NCI-H1417 (cell line): Measurements from ENCODE around the gene CCDC92.

Source experiments
- DNase-seq, 3 experiments: peaks; one replicate each; lab custom pipeline; 2025; lab: John Stamatoyannopoulos, UW

CCDC92 gene, protein sequence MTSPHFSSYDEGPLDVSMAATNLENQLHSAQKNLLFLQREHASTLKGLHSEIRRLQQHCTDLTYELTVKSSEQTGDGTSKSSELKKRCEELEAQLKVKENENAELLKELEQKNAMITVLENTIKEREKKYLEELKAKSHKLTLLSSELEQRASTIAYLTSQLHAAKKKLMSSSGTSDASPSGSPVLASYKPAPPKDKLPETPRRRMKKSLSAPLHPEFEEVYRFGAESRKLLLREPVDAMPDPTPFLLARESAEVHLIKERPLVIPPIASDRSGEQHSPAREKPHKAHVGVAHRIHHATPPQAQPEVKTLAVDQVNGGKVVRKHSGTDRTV

DNA sequence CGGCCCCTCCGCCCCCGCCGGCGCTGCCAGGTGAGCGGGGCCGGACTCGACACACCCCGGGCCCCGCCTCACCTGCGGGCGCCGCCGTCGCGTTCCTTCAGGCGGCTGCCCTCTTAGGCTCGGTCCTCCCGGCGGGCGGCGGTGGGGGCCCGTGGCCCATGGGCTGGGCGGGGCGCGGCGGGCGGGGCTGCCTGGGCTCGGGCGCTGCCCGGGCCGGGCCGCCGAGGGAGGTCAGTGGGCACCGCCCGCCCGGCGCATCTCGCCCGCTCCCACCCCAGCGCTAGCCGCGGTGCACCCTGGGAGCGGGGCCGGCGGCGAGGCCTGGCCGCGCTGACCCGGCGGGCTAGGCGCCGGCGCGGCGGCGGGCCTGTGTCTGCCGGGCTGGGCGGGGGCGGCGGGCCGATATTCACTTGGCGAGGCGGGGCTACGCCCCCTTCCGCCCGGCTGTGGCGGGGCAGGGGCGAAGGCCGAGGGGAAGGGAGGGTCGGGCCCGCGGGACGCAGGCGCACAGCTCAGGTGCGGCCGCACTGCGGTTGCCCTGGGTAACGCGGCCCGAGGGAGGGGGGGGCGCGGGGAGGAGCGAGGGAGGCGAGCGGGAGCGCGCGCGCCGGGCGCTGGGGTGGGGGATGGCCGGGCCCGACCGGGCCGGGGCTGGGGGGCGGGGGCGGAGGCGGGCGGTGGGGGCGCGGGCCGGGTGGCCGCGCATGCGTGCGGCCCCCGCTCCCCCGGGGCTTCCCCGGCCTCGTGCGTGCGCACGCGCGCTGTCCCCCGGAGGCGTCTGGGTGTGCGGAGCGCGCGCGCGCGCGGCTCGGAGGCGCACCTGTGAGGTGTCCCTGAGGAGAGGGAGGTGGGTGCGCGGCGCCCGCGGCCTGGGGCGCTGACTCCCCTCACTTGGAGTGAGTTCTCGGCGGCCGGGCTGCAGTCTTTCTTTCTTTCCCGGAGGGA is at the start of gene CCDC92, which contains the start of gene ZNF664:
CCDC92 (minus strand) TSS at position 375 of the 945 bp plus-strand sequence. CDS start 28,526 bp downstream, outside the sequence.
ZNF664 (plus strand) TSS at position 759 of the 945 bp plus-strand sequence. CDS start 38,930 bp downstream, outside the sequence.
- DNase-seq: peak; percentile 99 to 100 (median 99)

DNA sequence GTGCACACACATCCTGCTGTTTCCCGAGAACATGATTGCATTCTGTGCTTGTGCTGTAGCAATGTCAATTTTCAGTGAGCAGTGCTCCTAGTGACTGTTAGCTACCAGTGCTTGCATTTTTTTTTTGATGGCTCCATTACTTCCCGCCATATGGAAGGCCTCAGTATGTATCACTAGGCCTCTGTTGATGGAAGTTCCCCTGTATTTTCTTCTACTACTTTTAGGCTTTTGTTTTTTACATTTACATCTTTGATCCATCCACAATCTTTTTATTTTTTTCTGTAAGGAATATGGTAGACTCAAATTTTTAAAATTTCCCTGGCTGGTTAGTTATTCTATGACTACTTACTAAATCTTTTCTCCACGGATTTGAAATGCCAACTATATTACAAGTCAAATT is 49.5 kb upstream of the CCDC92 start:
- DNase-seq: no peak

DNA sequence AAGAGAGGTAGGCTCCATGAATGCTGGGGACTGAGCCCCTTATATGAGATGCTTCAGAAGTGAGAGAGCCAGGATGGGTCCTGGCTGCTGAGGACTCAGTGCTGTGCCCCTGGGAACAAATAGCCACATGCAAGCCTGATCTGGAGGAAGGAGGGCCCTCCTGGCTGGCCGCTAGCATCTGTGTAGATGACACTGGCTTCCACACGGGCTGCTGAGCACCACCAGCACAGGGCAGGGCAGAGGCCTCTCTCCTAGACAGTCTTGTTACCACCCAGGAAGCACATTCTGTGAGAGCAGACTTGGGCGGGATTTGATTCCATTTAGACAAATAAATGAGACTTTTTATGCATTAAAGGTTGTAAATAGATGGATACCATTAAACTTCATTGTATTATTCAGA is 48.4 kb upstream of the CCDC92 start:
- no peak for DNase-seq

DNA sequence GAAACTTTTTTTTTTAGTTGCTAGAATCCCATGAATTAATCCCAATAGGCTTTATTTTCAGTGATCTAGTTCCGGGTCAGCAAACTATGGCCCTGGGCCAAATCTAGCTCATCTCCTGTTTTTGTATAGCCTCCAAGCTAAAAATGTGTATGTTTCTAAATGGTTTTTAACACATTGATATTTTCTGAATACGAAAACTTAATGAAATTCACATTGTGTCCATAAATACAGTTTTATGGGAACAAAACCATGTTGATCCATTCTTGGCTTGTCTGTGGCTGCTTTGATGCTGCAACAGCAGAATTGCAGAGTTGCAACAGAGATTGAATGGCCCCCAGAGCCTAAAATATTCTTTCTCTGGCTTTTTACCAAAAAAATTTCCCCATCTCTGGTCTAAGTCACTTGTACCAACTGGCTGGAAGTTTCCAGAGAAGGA is 47.9 kb upstream of the CCDC92 start:
- DNase-seq: no peak

DNA sequence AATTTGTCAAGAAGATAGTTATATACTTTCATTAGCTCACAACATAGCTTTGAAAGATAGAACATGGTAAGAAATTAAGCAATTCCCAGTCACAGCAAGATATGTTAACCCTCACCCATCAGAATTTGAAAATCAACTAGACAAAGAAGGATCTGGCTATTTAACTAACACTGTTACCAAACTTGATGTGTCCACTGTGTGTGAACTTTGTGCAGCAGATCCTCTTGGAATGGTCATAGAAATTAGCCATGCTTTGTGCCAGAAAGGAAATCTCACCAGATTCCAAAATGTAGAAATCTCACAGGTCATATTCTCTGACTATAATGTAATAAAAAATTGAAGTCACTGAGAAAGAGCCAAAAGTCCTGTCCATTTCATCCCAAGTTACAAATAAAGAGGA is 46.5 kb upstream of the CCDC92 start:
- no peak for DNase-seq

DNA sequence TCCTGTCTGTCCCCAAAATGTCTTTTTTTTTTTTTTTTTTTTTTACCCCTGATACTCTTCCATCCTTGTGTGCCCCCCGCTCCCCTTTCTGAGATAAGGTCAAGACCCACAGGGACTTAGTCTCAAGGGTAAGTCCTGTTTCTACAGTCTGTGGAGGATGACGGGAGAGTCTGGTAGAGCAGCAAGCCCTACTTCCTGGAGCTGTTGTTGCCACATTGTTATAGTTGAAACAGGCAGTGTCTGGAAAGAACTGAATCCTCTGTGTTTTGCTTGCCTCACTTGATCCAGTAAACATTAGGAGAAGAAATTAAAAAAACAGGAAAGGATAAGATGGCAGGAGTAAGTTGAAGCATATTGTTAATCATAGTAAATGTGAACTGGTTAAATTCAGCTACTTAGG is 45.9 kb upstream of the CCDC92 start:
- no peak for DNase-seq

DNA sequence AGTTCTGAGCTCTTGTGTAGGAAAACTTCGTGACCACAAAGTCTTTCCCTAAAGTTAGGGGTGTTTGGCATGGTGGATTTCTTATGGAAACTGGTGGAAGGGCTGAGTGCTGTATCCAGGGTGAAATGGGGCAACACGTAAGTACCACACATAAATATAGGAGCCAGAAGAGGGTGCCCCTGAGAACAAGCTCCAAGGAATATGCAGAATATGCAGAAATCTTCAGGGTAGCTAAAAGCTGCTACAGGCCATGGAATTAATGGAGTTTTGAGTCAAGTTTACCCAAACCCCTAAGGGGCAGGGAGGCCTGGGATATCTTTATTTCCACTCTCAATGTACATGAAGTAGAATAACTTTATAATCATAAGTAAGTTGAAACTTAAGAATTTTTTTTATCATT is 44.4 kb upstream of the CCDC92 start:
- DNase-seq: no peak

DNA sequence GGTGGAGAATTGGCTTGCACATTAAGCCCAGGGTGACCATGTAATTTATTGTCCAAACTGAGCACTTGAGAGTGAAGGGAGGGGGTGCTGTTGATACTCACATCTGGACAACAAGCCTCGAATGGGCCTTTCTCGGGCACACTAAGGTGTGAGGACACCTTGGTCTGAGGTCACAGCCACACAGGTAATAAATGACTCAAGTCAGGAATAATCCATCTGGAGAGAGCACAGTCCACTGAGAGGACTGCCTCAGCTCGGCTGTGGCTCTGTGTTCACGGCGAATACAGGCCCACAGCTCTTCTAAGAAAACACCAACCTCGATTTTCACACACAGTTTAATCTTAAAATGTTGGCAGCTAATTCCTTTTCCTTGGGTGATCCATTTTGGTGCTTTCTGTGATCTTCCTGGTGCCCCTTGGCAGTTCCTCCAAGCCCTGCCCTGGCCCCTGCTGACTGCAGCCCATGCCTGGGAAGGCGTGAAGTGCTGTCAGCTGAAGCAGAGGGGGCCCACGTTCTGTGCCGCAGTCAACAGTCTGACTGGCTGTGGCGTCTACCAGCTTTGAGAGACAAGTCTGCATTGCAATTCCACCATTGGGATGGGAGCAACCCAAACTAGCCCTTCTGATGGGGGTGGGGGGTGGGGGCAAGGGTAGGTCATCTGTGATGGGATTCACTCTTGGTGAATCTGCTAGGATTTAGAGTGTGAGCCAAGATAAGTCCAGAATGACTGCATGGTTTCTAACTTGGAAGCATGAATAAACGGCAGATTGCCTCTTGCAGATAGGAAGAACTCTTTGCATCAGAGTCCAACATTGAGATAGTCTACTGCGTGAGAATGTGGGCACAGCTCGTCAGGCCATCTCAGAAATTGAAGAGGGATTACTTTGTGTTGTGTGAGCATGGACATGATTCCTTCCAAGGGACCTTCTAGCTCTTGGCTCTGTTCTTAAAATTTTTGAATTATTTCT is 43.1 kb upstream of the CCDC92 start:
- no peak for DNase-seq

DNA sequence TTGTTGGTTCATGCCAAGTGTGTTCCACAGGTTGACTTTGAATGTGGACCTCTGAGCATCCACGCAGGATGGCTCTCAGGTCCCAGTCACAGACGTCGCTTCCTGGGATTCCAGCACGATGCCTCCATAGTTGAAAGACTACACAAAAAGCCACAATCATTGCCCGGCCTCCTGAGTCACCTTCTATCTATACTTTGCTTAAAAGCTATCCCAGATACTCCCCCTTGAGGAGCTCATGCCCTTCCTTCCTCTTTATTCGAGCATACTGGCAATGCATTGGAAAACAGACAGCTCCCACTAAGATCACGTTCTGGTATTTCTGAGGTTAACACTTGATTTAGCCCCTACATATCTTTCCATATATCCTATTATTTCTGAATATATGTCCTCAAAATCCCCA is 40.4 kb upstream of the CCDC92 start:
- DNase-seq: no peak

DNA sequence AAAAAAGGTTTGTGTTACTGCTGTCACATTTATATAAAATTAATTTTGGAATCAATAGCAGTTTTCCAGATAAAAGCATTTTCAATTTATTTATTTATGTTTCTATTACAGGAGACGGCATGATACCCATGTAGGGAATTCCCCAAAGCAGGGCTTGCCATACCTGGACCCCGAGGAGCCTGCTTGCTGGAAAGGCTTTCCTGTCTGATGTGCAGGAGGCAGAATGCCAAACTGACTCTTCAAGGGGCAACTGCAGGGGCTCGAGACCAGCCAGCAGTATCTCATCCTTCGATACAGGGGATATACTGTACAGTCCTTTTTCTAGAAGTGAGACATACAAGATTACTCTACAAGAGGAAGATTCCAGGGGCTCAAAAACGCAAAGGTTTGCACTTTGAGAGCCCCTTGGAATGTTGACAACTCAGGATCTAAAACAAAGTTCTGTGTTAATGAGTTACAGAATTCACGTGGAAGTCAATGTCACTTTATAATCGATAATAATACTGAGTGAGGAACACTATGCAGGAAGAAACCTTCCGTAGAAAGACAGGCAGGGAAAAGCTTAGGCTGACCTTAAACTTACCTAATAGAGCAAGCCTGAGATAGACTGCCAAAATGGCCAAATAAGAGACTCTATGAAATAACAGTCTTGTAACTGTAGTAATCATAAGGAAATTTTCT is 38.9 kb upstream of the CCDC92 start:
- no peak for DNase-seq

DNA sequence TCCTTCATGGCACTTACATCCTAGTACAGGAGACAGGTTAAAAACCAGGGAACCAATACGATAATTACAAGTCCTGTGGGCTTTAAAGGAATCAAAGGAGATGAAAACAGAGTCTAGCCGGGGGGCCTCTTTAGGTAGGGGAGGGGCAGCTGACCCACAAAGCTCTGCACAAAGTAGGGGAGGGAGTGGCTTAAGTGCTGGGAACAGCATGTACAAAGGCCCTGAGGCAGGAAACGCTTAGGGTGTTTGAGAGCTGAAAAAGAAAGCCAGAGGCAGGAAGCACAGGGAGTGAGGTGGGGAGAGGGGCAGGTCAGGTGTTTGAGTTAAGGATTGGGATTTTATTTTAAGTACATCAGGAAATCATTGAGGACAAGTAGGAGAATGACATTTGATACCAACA is 38.1 kb upstream of the CCDC92 start:
- DNase-seq: no peak

DNA sequence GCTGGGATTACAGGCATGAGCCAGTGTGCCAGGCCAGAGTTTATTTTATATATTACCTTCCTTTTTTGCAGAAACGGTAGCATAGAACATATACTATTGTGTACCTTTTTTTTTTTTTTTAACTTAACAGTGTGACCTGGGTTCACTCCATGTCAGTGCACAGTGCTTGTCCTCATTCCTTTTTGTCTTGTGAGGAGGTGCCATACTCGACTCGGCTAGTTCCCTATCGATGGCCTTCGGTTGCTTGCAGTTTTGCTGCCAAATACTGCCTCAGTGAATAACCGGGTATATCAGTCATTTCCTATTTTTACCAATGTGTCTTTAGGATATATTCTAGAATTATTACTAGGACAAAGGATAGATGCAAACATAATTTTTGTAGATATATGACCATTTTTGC is 37.1 kb upstream of the CCDC92 start:
- no peak for DNase-seq

DNA sequence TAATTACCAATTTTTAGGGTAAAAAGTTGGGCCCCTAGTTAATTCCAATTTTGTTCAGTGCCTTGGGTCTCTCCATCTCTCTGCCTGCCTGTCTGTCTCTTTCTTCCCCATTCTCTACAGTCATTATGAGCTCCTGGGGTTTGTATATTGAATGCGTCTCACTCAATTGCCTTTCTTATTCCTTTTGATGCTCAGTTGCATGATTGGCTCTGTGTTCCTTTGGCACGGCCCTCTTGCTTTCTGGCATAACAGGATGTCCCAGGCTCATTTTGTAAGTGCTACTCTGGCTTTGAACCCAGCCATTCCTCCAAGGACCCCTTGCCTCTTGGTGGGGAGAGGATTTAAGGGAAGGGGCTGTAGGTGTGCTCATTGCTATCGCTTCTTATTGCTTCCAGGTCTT is 36.0 kb upstream of the CCDC92 start:
- DNase-seq: no peak

DNA sequence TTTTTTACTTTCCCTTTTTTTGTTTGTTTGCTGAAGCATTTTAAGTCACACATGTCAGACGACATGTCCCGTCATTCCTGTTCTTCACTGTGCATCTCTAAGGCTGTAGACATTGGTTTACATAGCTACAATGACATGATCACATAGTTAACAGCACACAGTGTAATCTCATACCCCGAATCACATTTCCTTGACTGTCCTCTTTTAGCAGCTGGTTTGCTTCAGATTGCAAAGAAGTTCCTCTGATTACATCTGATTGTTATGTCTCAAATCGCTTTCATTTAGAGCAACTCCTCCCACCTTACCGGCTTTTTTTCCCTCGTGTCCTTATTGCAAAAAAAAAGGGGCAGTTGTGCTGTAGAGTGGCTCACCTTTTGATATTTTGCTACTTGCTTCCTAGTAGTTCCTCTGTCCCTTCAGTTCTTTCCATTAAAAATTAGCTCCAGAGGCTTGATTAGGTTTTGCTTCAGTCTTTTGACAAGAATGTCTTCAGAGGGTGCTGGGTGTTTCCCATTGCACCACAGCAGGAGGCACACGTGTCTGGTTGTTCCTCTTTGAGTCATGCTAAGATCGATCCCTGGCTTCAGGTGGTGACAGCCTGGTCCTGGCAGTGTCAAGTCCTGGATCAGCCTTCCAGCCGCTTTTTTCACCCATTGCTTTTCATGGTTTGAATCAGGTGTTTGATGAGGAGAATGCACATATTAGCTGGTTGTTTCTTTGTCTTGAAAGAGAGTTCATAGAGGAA is 35.4 kb upstream of the CCDC92 start:
- DNase-seq: no peak

DNA sequence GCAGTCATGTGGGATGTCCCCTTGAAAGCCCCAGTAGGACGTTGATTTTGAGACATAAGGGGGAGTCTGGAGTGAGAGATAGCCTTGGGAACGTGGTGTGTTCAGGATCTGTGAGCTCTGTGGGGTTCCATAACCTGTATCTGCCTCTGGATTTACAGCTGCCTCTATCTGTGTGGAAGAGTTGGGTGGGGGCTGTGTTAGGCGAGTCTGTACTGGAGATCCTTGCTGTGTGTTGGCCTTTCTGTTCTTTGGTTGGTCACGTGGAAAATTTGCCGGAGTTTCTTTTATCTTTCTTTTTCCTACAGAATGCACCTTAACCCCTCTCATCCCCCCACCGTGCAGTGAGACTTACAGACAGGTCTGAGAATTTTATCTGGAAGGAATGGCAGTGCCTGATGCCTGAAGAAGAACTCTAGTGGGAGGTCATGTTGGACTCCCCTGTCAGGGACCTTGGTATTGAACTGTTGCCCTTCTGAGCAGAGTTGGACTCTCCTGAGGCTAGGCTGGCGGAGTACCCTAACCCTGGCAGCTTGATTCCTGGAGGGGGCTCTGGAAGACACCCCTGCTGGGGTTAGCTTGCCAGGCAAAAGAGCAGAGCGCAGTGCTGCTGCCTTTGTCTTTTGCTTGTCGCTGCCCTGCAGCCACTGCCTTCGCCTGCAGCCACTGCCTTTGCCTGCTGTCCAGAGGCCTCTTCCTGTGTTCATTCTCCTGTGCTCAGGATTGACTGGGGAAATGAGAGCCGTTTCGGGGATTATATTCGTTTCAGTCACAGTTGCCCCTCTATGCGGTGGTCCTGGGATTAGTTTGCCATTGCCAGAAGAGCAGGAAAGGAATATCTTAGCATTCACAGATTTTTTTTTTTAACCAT is 34.4 kb upstream of the CCDC92 start:
- no peak for DNase-seq

DNA sequence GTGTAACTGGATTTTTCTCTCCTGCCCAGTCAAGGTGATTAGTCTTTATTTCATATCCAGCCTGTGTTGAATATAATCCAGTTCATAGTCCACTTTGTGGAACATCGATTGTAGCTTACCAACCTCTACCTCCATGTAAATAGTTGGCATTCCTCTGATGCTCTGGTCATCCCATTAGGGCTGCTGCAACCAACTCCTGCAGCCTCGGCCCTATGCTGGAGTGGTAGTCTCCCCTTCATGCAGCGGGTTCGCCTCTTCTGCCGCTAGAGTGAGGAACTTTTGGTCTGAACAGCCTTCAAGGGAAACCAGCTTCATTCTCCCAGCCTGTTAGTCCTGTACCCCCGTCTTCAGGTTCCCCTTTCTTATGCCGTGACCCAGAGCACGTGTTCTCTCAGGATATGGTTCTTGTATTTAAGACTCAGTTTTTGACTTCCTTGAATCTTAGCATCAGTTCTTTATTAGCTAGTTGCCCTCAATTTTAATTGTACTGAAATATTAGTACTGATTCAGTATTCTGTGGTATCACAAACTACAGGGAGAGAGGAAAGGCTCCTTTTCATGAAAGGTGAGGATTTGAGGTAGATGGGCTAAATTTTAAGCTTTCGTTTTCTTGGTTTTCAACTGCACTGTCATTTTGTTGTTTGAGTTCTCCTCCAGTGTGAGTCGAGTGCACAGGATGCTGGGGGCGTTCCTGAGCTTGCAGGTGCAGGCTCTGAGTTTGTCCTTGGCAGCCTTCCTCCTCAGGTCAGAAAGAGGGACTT is 33.6 kb upstream of the CCDC92 start:
- no peak for DNase-seq

DNA sequence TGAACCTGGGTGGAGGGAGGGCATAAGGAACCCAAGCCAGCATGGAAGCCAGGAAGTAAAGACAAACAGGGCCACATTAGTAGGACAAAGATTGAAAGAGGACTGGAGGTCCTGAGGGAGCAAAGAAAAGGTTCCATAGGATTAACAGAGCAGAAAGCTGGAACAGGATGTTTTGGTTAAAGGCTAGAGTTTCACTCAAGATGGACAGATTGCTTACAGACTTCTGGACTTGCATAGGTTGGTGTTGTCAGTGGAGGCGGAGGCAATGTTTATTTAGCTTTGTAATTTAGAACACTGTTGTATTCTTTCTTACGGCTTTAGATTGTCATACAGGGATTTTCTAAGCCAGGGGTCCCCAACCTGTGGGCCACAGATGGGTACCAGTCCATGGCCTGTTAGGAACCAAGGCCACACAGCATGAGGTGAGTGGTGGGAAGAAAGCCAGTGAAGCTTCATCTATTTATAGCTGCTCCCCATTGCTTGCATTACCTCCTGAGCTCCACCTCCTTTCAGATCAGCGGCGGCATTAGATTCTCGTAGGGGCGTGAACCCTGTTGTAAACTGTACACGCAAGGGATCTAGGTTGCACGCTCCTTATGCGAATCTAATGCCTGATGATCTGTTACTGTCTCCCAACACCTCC is 31.7 kb upstream of the CCDC92 start:
- no peak for DNase-seq

DNA sequence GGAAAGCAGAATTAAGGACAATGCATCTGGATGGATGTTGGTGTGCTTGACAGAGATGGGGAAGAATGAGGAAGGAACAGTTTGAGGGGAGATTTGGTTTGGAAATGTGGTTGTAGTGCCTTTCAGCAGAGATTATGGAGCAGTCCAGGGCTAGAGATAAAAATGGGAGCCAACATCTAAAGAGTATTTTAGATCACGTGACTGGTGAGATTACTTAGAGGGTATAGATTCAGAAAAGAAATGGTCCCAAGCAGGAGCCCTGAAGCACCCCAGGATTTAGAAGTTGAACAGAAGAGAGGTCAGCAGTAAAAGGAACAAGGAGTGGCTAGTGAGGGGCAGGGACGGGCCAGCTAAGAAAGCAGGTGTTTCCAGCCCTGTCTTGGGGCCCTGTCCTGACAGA is 30.0 kb upstream of the CCDC92 start:
- no peak for DNase-seq
